Caco-2 (cell line): ENCODE data around the gene IZUMO4. TPM values are rescaled to one million over a fixed set of nuclear protein-coding genes. Genes with fewer than 3 reads are reported as not detected.

Source experiments
- BruUV-seq: library from RNA; stranded (reverse); fragments of 400-500 nt; replicated peaks from 2 replicates; lab custom pipeline; 2021; lab: Mats Ljungman, UMichigan
- CTCF ChIA-PET: fragments of 300-600 bp; sonication (Branson Sonifier 250); formaldehyde crosslinking; loops from one replicate; lab custom pipeline; 2022; ENCODE audit warnings: antibody characterized with exemption; lab: Charles Lee
- POLR2A ChIA-PET: fragments of 300-600 bp; sonication (Branson Sonifier 250); formaldehyde crosslinking; loops from one replicate; lab custom pipeline; 2022; ENCODE audit warnings: antibody characterized with exemption; lab: Charles Lee
- DNase-seq, 2 experiments: peaks; one replicate each; pipeline versions ENCODE4 v3.0.0 to v3.0.0-alpha.2; 2020 to 2022
- H3K27me3 ChIP-seq: replicated peaks from 2 replicates; pipeline ENCODE4 v1.6.0; 2011; ENCODE audit warnings: low read length; ENCODE audit not compliant: control insufficient read depth, insufficient read depth
- H3K36me3 ChIP-seq: 2 replicates; pipeline ENCODE4 v1.5.1; 2011; ENCODE audit warnings: low read length; ENCODE audit not compliant: control insufficient read depth, insufficient read depth
- H3K4me1 ChIP-seq: fragments of 250-450 bp; sonication (Bioruptor Pico); 2 replicates; pipeline ENCODE4 v1.5.1; 2020; ENCODE audit warnings: mild to moderate bottlenecking
- H3K4me3 ChIP-seq: 2 replicates; pipeline ENCODE4 v1.5.1; 2011; ENCODE audit warnings: low read depth, mild to moderate bottlenecking, control low read depth, low read length
- H3K9me3 ChIP-seq: fragments of 250-450 bp; sonication (Bioruptor Pico); 2 replicates; pipeline ENCODE4 v1.5.1; 2020; ENCODE audit warnings: mild to moderate bottlenecking, moderate library complexity
- H3K27ac Mint-ChIP-seq: one replicate; pipeline ENCODE4 v1.8.0; 2022; ENCODE audit warnings: mixed read lengths; ENCODE audit not compliant: unreplicated experiment
- H3K27me3 Mint-ChIP-seq: one replicate; pipeline ENCODE4 v1.8.0; 2022; ENCODE audit warnings: mixed read lengths; ENCODE audit not compliant: insufficient read depth, unreplicated experiment
- H3K36me3 Mint-ChIP-seq: one replicate; pipeline ENCODE4 v1.8.0; 2022; ENCODE audit warnings: mild to moderate bottlenecking, mixed read lengths; ENCODE audit not compliant: insufficient read depth, unreplicated experiment
- H3K4me1 Mint-ChIP-seq: one replicate; pipeline ENCODE4 v1.8.0; 2022; ENCODE audit warnings: low read depth, mixed read lengths; ENCODE audit not compliant: unreplicated experiment
- H3K4me3 Mint-ChIP-seq: one replicate; pipeline ENCODE4 v1.8.0; 2022; ENCODE audit warnings: mild to moderate bottlenecking, moderate library complexity, mixed read lengths; ENCODE audit not compliant: unreplicated experiment
- H3K9me3 Mint-ChIP-seq: one replicate; pipeline ENCODE4 v1.8.0; 2022; ENCODE audit warnings: mixed read lengths; ENCODE audit not compliant: unreplicated experiment
- CTCF ChIP-seq, 2 experiments: fragments of 200-600 bp in 1 of 2; IDR thresholded peaks; 1 replicate in 1 of 2; 2 replicates in 1 of 2; pipeline versions ENCODE4 v1.5.1 to v1.8.0; 2011 to 2022; ENCODE audit warnings: antibody characterized with exemption in 1 of 2, control low read depth in 1 of 2, inconsistent platforms in 1 of 2, low read depth in 1 of 2, low read length in 1 of 2, mild to moderate bottlenecking in 1 of 2, moderate library complexity in 1 of 2; ENCODE audit not compliant: insufficient read depth in 1 of 2, severe bottlenecking in 1 of 2, unreplicated experiment in 1 of 2
- intact Hi-C: fragments of 100-400 bp; cut with micrococcal nuclease; formaldehyde crosslinking; loops from one replicate; pipeline ENCODE4 v1.10.0; 2022; ENCODE audit not compliant: unreplicated experiment
- total RNA-seq: library from RNA; stranded (reverse); gene quantifications from 2 replicates; pipeline ENCODE4 v1.2.3, GENCODE V29; 2022

IZUMO4 gene
- total RNA-seq, 1 experiment from 2014 or later, result 1.1 TPM

GRCh38 chr19:2118438-2118837 is 21.7 kb downstream of the IZUMO4 start:
- Mint-ChIP-seq H3K4me1 (no peaks in the 10 kb centered on the region), H3K27ac (no peak overlapping the region), H3K4me3 (no peak overlapping the region), H3K9me3 (no peaks in the 10 kb centered on the region), H3K36me3 (peaks cover 92% of the 10 kb centered on the region), H3K27me3 (no peaks in the 10 kb centered on the region)
- intact Hi-C loops, result no loop called here
- Histone ChIP-seq H3K4me1 (no peaks in the 10 kb centered on the region), H3K9me3 (no peaks in the 10 kb centered on the region), H3K36me3 (peaks cover 3% of the 10 kb centered on the region), H3K27me3 (no peaks in the 10 kb centered on the region), H3K4me3 (no peak overlapping the region)
- POLR2A ChIA-PET, result no interaction called here
- no peak for DNase-seq
- CTCF ChIA-PET, result no interaction called here
- BruUV-seq, result no TSS peak
- no peak for TF ChIP-seq CTCF (IDR thresholded peaks at IDR 0.05; ENCODE audit: insufficient read depth in 1 of 2, low read depth in 1 of 2, low read length in 1 of 2, severe bottlenecking in 1 of 2, unreplicated experiment in 1 of 2)

- no peaks in the 10 kb centered on the region for H3K9me3 Mint-ChIP-seq
- no peaks in the 10 kb centered on the region for H3K4me1 ChIP-seq
- no peaks in the 10 kb centered on the region for H3K9me3 ChIP-seq
- H3K36me3 Mint-ChIP-seq, result peaks cover 92% of the 10 kb centered on the region
- no peak for DNase-seq
- H3K36me3 ChIP-seq, result peaks cover 1% of the 10 kb centered on the region; the same call in 1 of the 2 replicates
- CTCF ChIA-PET, result no interaction called here
- H3K27ac Mint-ChIP-seq, result no peak overlapping the region
- no peak overlapping the region for H3K4me3 ChIP-seq
- H3K4me1 Mint-ChIP-seq, result no peaks in the 10 kb centered on the region
- H3K4me3 Mint-ChIP-seq, result no peak overlapping the region
- H3K27me3 Mint-ChIP-seq, result no peaks in the 10 kb centered on the region
- BruUV-seq, result no TSS peak
- POLR2A ChIA-PET, result no interaction called here
- TF ChIP-seq CTCF (IDR thresholded peaks at IDR 0.05; ENCODE audit: insufficient read depth in 1 of 2, low read depth in 1 of 2, low read length in 1 of 2, severe bottlenecking in 1 of 2, unreplicated experiment in 1 of 2), result no peak
- no peaks in the 10 kb centered on the region for H3K27me3 ChIP-seq
- intact Hi-C loops, result no loop called here
These were observed 23.4 kb downstream of the IZUMO4 start for GRCh38 chr19:2119921-2120785.

- Histone ChIP-seq H3K36me3 (peaks cover 1% of the 10 kb centered on the region; the same call in 1 of the 2 replicates), H3K4me1 (no peaks in the 10 kb centered on the region), H3K4me3 (no peak overlapping the region), H3K9me3 (no peaks in the 10 kb centered on the region), H3K27me3 (no peaks in the 10 kb centered on the region)
- CTCF ChIA-PET, result no interaction called here
- Mint-ChIP-seq H3K27me3 (no peaks in the 10 kb centered on the region), H3K27ac (no peak overlapping the region), H3K36me3 (peaks cover 92% of the 10 kb centered on the region), H3K4me1 (no peaks in the 10 kb centered on the region), H3K9me3 (no peaks in the 10 kb centered on the region), H3K4me3 (no peak overlapping the region)
- POLR2A ChIA-PET, result no interaction called here
- intact Hi-C loops, result no loop called here
- no peak for TF ChIP-seq CTCF (IDR thresholded peaks at IDR 0.05; ENCODE audit: insufficient read depth in 1 of 2, low read depth in 1 of 2, low read length in 1 of 2, severe bottlenecking in 1 of 2, unreplicated experiment in 1 of 2)
- DNase-seq, result no peak
- BruUV-seq, result no TSS peak
These were observed 24.1 kb downstream of the IZUMO4 start for GRCh38 chr19:2120821-2121220.
